CD4-positive, CD25-positive, alpha-beta regulatory T cell (primary cell): ENCODE results near the gene DEAF1. TPM values are rescaled to one million over a fixed set of nuclear protein-coding genes. Genes with fewer than 3 reads are reported as not detected.

Source experiments
- ATAC-seq, 2 donors: fragments of 150-1000 bp; cut with Tn5 transposase; one replicate each; pipeline ENCODE4 v1.10.0; 2021; ENCODE audit warnings: low read depth in 2 of 2, moderate number of reproducible peaks in 2 of 2, moderate library complexity in 1 of 2
- DNase-seq, 3 donors: peaks; one replicate each; pipeline versions ENCODE4 v3.0.0 to v3.0.0-alpha.2; 2012 to 2022; ENCODE audit warnings: mixed read lengths in 1 of 3
- H3K27ac ChIP-seq: one replicate; pipeline ENCODE4 v1.7.0; 2013; ENCODE audit warnings: mild to moderate bottlenecking, low read length; ENCODE audit not compliant: insufficient read depth, poor library complexity, severe bottlenecking
- H3K27me3 ChIP-seq: one replicate; pipeline ENCODE4 v1.7.0; 2013; ENCODE audit warnings: low read length; ENCODE audit not compliant: control insufficient read depth, insufficient read depth
- H3K36me3 ChIP-seq: one replicate; pipeline ENCODE4 v1.7.0; 2013; ENCODE audit warnings: mild to moderate bottlenecking, low read length, moderate library complexity; ENCODE audit not compliant: control insufficient read depth, insufficient read depth
- H3K4me1 ChIP-seq: 2 replicates; pipeline ENCODE4 v1.7.0; 2013; ENCODE audit warnings: mild to moderate bottlenecking, low read length; ENCODE audit not compliant: insufficient read depth, control insufficient read depth, poor library complexity, severe bottlenecking
- H3K4me3 ChIP-seq: one replicate; pipeline ENCODE4 v1.7.0; 2013; ENCODE audit warnings: low read depth, mild to moderate bottlenecking, low read length, moderate library complexity
- H3K9me3 ChIP-seq, 2 experiments: 1 replicate in 1 of 2; 2 replicates in 1 of 2; pipeline ENCODE4 v1.7.0; 2013; ENCODE audit warnings: low read length in 2 of 2, mild to moderate bottlenecking in 1 of 2, moderate library complexity in 1 of 2; ENCODE audit not compliant: control insufficient read depth in 2 of 2
- H3K27ac Mint-ChIP-seq, 3 donors: one replicate each; pipeline ENCODE4 v1.8.0; 2020 to 2022; ENCODE audit warnings: mild to moderate bottlenecking in 3 of 3, mixed read lengths in 3 of 3, moderate library complexity in 2 of 3
- H3K27me3 Mint-ChIP-seq: one replicate; pipeline ENCODE4 v1.8.0; 2022; ENCODE audit warnings: mild to moderate bottlenecking, mixed read lengths
- H3K36me3 Mint-ChIP-seq: one replicate; pipeline ENCODE4 v1.8.0; 2020; ENCODE audit warnings: mixed read lengths
- H3K4me1 Mint-ChIP-seq, 4 donors: one replicate each; pipeline ENCODE4 v1.8.0; 2020 to 2022; ENCODE audit warnings: mixed read lengths in 4 of 4, mild to moderate bottlenecking in 1 of 4
- H3K4me3 Mint-ChIP-seq, 4 donors: one replicate each; pipeline ENCODE4 v1.8.0; 2020 to 2022; ENCODE audit warnings: mild to moderate bottlenecking in 4 of 4, mixed read lengths in 4 of 4, moderate library complexity in 3 of 4
- H3K9me3 Mint-ChIP-seq, 7 donors: one replicate each; pipeline ENCODE4 v1.8.0; 2020 to 2022; ENCODE audit warnings: mixed read lengths in 7 of 7, mild to moderate bottlenecking in 3 of 7, moderate library complexity in 2 of 7
- polyA plus RNA-seq, 4 donors: library from polyadenylated mRNA; unstranded; fragments of 300-500 nt; fragmentation: Illumina TruSeq; gene quantifications; one replicate each; pipeline ENCODE4 v1.2.3, GENCODE V29; 2021
- total RNA-seq: library from RNA; stranded (reverse); gene quantifications from one replicate; pipeline ENCODE4 v1.2.3, GENCODE V29; 2022

Gene DEAF1
- total and polyA plus RNA-seq, 5 donors from 2014 or later, result 33.5 to 84.1 (median 37.7) TPM

GRCh38 chr11:680476-680875 is 14.5 kb downstream of the DEAF1 start:
- Mint-ChIP-seq H3K27ac (peak overlapping the region in 1 of 3 donors; percentile 48), H3K27me3 (no peaks in the 10 kb centered on the region), H3K36me3 (peaks cover 42% of the 10 kb centered on the region), H3K4me3 (no peak overlapping the region), H3K9me3 (no peaks in the 10 kb centered on the region), H3K4me1 (peaks cover 0 to 7% (median 0%) of the 10 kb centered on the region in 4 donors)
- H3K4me3 ChIP-seq, result no peak overlapping the region
- no peaks in the 10 kb centered on the region for H3K9me3 ChIP-seq
- no peaks in the 10 kb centered on the region for H3K4me1 ChIP-seq
- DNase-seq (no peak), ATAC-seq (no peak)
- no peaks in the 10 kb centered on the region for H3K27me3 ChIP-seq
- peaks cover 52% of the 10 kb centered on the region for H3K36me3 ChIP-seq
- H3K27ac ChIP-seq, result no peak overlapping the region

GRCh38 chr11:679271-680207 is 15.5 kb downstream of the DEAF1 start:
- Mint-ChIP-seq H3K4me3 (peak overlapping the region in 1 of 4 donors; percentile 32), H3K4me1 (peaks cover 0 to 7% (median 0%) of the 10 kb centered on the region in 4 donors), H3K27ac (no peak overlapping the region), H3K27me3 (no peaks in the 10 kb centered on the region), H3K9me3 (no peaks in the 10 kb centered on the region), H3K36me3 (peaks cover 40% of the 10 kb centered on the region)
- Histone ChIP-seq H3K4me1 (no peaks in the 10 kb centered on the region), H3K27ac (no peak overlapping the region), H3K36me3 (peaks cover 49% of the 10 kb centered on the region), H3K27me3 (no peaks in the 10 kb centered on the region), H3K4me3 (no peak overlapping the region), H3K9me3 (no peaks in the 10 kb centered on the region)
- ATAC-seq (no peak), DNase-seq (no peak)

GRCh38 chr11:678297-678696 is 16.7 kb downstream of the DEAF1 start:
- no peaks in the 10 kb centered on the region for H3K4me1 ChIP-seq
- H3K4me3 Mint-ChIP-seq, result no peak overlapping the region
- no peaks in the 10 kb centered on the region for H3K27me3 Mint-ChIP-seq
- H3K27me3 ChIP-seq, result no peaks in the 10 kb centered on the region
- peaks cover 49% of the 10 kb centered on the region for H3K36me3 ChIP-seq
- ATAC-seq (no peak), DNase-seq (no peak)
- H3K9me3 ChIP-seq, result no peaks in the 10 kb centered on the region
- no peak overlapping the region for H3K27ac ChIP-seq
- H3K27ac Mint-ChIP-seq, result peak overlapping the region in 1 of 3 donors; percentile 73
- H3K9me3 Mint-ChIP-seq, result no peaks in the 10 kb centered on the region
- H3K4me3 ChIP-seq, result no peak overlapping the region
- peaks cover 36% of the 10 kb centered on the region for H3K36me3 Mint-ChIP-seq
- H3K4me1 Mint-ChIP-seq, result peaks cover 0 to 1% (median 0%) of the 10 kb centered on the region in 4 donors

GRCh38 chr11:674406-674805 is 20.6 kb downstream of the DEAF1 start:
- DNase-seq (no peak), ATAC-seq (no peak)
- H3K27me3 ChIP-seq, result no peaks in the 10 kb centered on the region
- no peak overlapping the region for H3K27ac Mint-ChIP-seq
- no peaks in the 10 kb centered on the region for H3K27me3 Mint-ChIP-seq
- H3K4me1 Mint-ChIP-seq, result peaks cover 0 to 3% (median 0%) of the 10 kb centered on the region in 4 donors
- no peaks in the 10 kb centered on the region for H3K9me3 Mint-ChIP-seq
- H3K27ac ChIP-seq, result no peak overlapping the region
- H3K4me3 Mint-ChIP-seq, result no peak overlapping the region
- H3K4me3 ChIP-seq, result no peak overlapping the region
- no peaks in the 10 kb centered on the region for H3K9me3 ChIP-seq
- H3K4me1 ChIP-seq, result no peaks in the 10 kb centered on the region
- peaks cover 33% of the 10 kb centered on the region for H3K36me3 ChIP-seq
- H3K36me3 Mint-ChIP-seq, result peaks cover 15% of the 10 kb centered on the region

DNA sequence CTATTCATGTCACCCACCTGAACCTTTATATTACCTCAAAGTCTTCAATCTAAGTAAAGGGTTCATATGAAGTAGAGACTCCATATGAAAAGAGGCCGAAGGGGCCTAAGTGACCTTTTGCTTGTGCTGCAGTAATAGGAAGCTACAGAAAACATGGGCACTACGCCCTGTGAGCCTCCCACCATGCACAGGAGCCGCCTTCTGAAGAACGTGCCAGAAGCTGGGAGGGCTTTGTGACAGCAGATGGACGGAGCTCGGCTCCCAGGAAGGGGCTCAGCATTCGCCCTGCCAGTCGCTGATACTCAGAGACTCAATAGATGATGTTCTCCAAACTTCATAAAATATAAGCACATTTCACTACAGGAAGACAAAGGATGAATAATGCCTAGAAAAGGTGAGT is 21.2 kb downstream of the DEAF1 start:
- Histone ChIP-seq H3K36me3 (peaks cover 29% of the 10 kb centered on the region), H3K4me3 (no peak overlapping the region), H3K27ac (no peak overlapping the region), H3K9me3 (no peaks in the 10 kb centered on the region), H3K4me1 (no peaks in the 10 kb centered on the region), H3K27me3 (no peaks in the 10 kb centered on the region)
- H3K36me3 Mint-ChIP-seq, result peaks cover 15% of the 10 kb centered on the region
- no peak overlapping the region for H3K27ac Mint-ChIP-seq
- no peaks in the 10 kb centered on the region for H3K9me3 Mint-ChIP-seq
- DNase-seq, result no peak
- peaks cover 0 to 3% (median 0%) of the 10 kb centered on the region in 4 donors for H3K4me1 Mint-ChIP-seq
- no peaks in the 10 kb centered on the region for H3K27me3 Mint-ChIP-seq
- no peak overlapping the region for H3K4me3 Mint-ChIP-seq
- no peak for ATAC-seq

DNA sequence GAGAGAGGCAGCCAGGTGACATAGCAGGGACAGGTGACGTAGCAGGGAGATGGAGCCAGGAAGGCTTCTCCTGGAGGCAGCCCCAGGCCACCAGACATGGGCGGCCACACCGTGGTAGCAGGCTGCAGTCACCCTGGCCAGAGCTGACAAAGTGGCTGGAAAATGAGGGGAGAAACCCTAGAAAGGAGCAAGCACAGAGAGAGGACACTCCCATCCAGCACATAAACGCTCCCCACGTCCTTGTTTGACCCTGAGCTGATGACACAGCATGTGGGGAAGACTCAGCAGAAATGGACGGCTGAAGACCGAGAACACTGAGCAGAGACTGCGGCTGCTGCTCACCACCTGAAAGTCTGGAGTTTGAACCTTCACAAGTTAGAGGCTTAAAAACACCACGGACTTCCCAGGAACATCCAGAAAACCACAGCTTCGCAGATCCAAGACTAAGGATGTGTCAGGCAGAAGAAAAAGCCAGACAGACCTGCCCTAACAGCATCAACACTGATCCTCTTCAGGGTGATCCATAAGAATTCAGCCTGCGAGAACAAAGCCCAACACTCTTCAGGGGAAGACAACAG is 29.2 kb downstream of the DEAF1 start:
- DNase-seq (no peak), ATAC-seq (no peak)
- peaks cover 13% of the 10 kb centered on the region for H3K36me3 ChIP-seq
- Mint-ChIP-seq H3K4me3 (no peak overlapping the region), H3K27ac (peak overlapping the region in 2 of 3 donors; percentile 76 to 83), H3K27me3 (no peaks in the 10 kb centered on the region), H3K9me3 (no peaks in the 10 kb centered on the region), H3K36me3 (peaks cover 11% of the 10 kb centered on the region), H3K4me1 (peaks cover 0 to 4% (median 0%) of the 10 kb centered on the region in 4 donors)
- no peaks in the 10 kb centered on the region for H3K9me3 ChIP-seq
- H3K4me3 ChIP-seq, result no peak overlapping the region
- no peaks in the 10 kb centered on the region for H3K4me1 ChIP-seq
- no peak overlapping the region for H3K27ac ChIP-seq
- no peaks in the 10 kb centered on the region for H3K27me3 ChIP-seq

- Histone ChIP-seq H3K27me3 (no peaks in the 10 kb centered on the region), H3K4me1 (no peaks in the 10 kb centered on the region), H3K4me3 (no peak overlapping the region), H3K9me3 (no peaks in the 10 kb centered on the region), H3K27ac (no peak overlapping the region), H3K36me3 (peaks cover 13% of the 10 kb centered on the region)
- H3K4me1 Mint-ChIP-seq, result peaks cover 0 to 4% (median 0%) of the 10 kb centered on the region in 4 donors
- H3K27ac Mint-ChIP-seq, result peak overlapping the region in 2 of 3 donors; percentile 37 to 76
- peaks cover 11% of the 10 kb centered on the region for H3K36me3 Mint-ChIP-seq
- no peak for DNase-seq
- no peaks in the 10 kb centered on the region for H3K9me3 Mint-ChIP-seq
- no peak for ATAC-seq
- no peaks in the 10 kb centered on the region for H3K27me3 Mint-ChIP-seq
- H3K4me3 Mint-ChIP-seq, result no peak overlapping the region
Measured at GRCh38 chr11:665062-665703, 29.8 kb downstream of the DEAF1 start.
